NT2/D1 (cell line): ENCODE data around the gene CDH16.

Source experiments
- SUZ12 ChIP-seq: IDR thresholded peaks from 2 replicates; pipeline ENCODE4 v1.6.1; 2011; ENCODE audit not compliant: insufficient read length, insufficient read depth; ENCODE audit errors: extremely low read depth
- YY1 ChIP-seq: IDR thresholded peaks from 2 replicates; pipeline ENCODE4 v1.6.1; 2011; ENCODE audit not compliant: insufficient read length, insufficient read depth
- ZNF274 ChIP-seq: IDR thresholded peaks from 2 replicates; pipeline ENCODE4 v1.6.1; 2011; ENCODE audit warnings: mild to moderate bottlenecking, low read depth, low read length

- TF ChIP-seq YY1 (no peak), ZNF274 (no peak), SUZ12 (no peak)
Measured at GRCh38 chr16:66899945-66900710, 18.6 kb downstream of the CDH16 start.
